ENCODE data around the gene CAMTA1.

The CAMTA1 gene

GRCh38 chr1:7448986-7449385 lies 663.7 kb downstream of the CAMTA1 start:
- no peak for DNase-seq

- no peak for DNase-seq
These were observed 664.5 kb downstream of the CAMTA1 start for GRCh38 chr1:7449750-7450149.

GRCh38 chr1:7450838-7451237 lies 665.6 kb downstream of the CAMTA1 start:
- no peak for DNase-seq

- no peak for DNase-seq
These were observed 667.8 kb downstream of the CAMTA1 start for GRCh38 chr1:7453038-7453437.

GRCh38 chr1:7454052-7454815 lies 669.0 kb downstream of the CAMTA1 start:
- DNase-seq, result no peak

GRCh38 chr1:7454895-7455784 lies 669.9 kb downstream of the CAMTA1 start:
- DNase-seq, result no peak

GRCh38 chr1:7455796-7456721 lies 670.8 kb downstream of the CAMTA1 start:
- no peak for DNase-seq

GRCh38 chr1:7456722-7457082 lies 671.4 kb downstream of the CAMTA1 start:
- DNase-seq, result no peak

- no peak for DNase-seq
These were observed 672.6 kb downstream of the CAMTA1 start for GRCh38 chr1:7457811-7458210.

- DNase-seq, result no peak
These were observed 673.7 kb downstream of the CAMTA1 start for GRCh38 chr1:7458946-7459345.

- no peak for DNase-seq
These were observed 674.7 kb downstream of the CAMTA1 start for GRCh38 chr1:7459914-7460313.

- DNase-seq, result no peak
These were observed 675.6 kb downstream of the CAMTA1 start for GRCh38 chr1:7460807-7461206.

- DNase-seq, result no peak
These were observed 677.4 kb downstream of the CAMTA1 start for GRCh38 chr1:7462617-7463016.

GRCh38 chr1:7463526-7463925 lies 678.3 kb downstream of the CAMTA1 start:
- no peak for DNase-seq

- no peak for DNase-seq
These were observed 679.5 kb downstream of the CAMTA1 start for GRCh38 chr1:7464736-7465135.

- DNase-seq, result no peak
These were observed 682.4 kb downstream of the CAMTA1 start for GRCh38 chr1:7467476-7468175.

GRCh38 chr1:7468248-7468647 lies 683.0 kb downstream of the CAMTA1 start:
- DNase-seq, result no peak

- no peak for DNase-seq
These were observed 684.1 kb downstream of the CAMTA1 start for GRCh38 chr1:7469255-7469938.

GRCh38 chr1:7470904-7471638 lies 685.8 kb downstream of the CAMTA1 start:
- DNase-seq, result no peak

- no peak for DNase-seq
These were observed 686.6 kb downstream of the CAMTA1 start for GRCh38 chr1:7471836-7472235.

All from bone marrow (tissue), 2 donors.